Ascending aorta (tissue), 2 donors: ENCODE data around the gene GCAT. TPM values are rescaled to one million over a fixed set of nuclear protein-coding genes. Genes with fewer than 3 reads are reported as not detected.

Experiments
- DNase-seq, 2 donors: peaks; one replicate each; pipeline ENCODE4 v3.0.0-alpha.2; 2019; ENCODE audit warnings: low spot score in 2 of 2
- H3K27ac ChIP-seq, 2 donors: fragments of 200-600 bp; sonication (generic); one replicate each; pipeline ENCODE4 v1.5.1; 2016 to 2017; ENCODE audit warnings: mild to moderate bottlenecking in 1 of 2
- H3K27me3 ChIP-seq: fragments of 200-600 bp; sonication (generic); one replicate; pipeline ENCODE4 v1.5.1; 2017
- H3K36me3 ChIP-seq, 2 donors: fragments of 200-600 bp; sonication (generic); one replicate each; pipeline ENCODE4 v1.5.1; 2016
- H3K4me1 ChIP-seq, 2 donors: fragments of 200-600 bp; sonication (generic); one replicate each; pipeline ENCODE4 v1.5.1; 2016 to 2017; ENCODE audit warnings: mild to moderate bottlenecking in 1 of 2
- H3K4me3 ChIP-seq, 2 donors: fragments of 200-600 bp; sonication (generic); one replicate each; pipeline ENCODE4 v1.5.1; 2016 to 2017; ENCODE audit warnings: mild to moderate bottlenecking in 1 of 2
- H3K9me3 ChIP-seq, 2 donors: fragments of 200-600 bp; sonication (generic); one replicate each; pipeline ENCODE4 v1.5.1; 2016
- CTCF ChIP-seq, 3 experiments: fragments of 200-600 bp in 2 of 3; fragments of 450-650 bp in 1 of 3; sonication (generic) in 2 of 3; IDR thresholded peaks; one replicate each; pipeline ENCODE4 v1.5.1; 2016 to 2019; ENCODE audit warnings: antibody characterized with exemption in 3 of 3, mild to moderate bottlenecking in 1 of 3, moderate library complexity in 1 of 3
- intact Hi-C: fragments of 100-400 bp; cut with DNase I; formaldehyde crosslinking; loops from one replicate; pipeline ENCODE4 v1.15.1; 2023
- total RNA-seq: library from RNA; depleted of rRNA; stranded (reverse); fragments of >200 nt; gene quantifications from one replicate; pipeline ENCODE4 v1.1.0, GENCODE V29; 2016

The GCAT gene
- total RNA-seq, result 4.5 TPM

- H3K27ac ChIP-seq, result peak within 1 kb of the TSS; percentile 83 to 89
- intact Hi-C loops, result loop anchor here (1.0 to 2.0 kb wide), 3 partner anchors 37 to 947 kb away; partner anchors contain the start of genes ANKRD54, LGALS1 and SUN2
- peak within 1 kb of the TSS; percentile 67 to 72 for H3K4me3 ChIP-seq
- TF ChIP-seq CTCF (IDR thresholded peaks at IDR 0.05), result no peak
- peak; percentile 80 to 98 for DNase-seq
- no peaks in the 10 kb centered on the region for H3K9me3 ChIP-seq
- H3K27me3 ChIP-seq, result no peaks in the 10 kb centered on the region
- H3K36me3 ChIP-seq, result no peaks in the 10 kb centered on the region
- peaks cover 6 to 17% of the 10 kb centered on the region in 2 donors for H3K4me1 ChIP-seq
Observed at GRCh38 chr22:37807410-37808293, at the start of gene GCAT. GCAT (plus strand) TSS chr22:37807934; CDS start chr22:37807968, 34 bp downstream.

- Histone ChIP-seq H3K4me3 (no peak overlapping the region), H3K4me1 (peaks cover 0 to 2% of the 10 kb centered on the region in 2 donors), H3K27me3 (no peaks in the 10 kb centered on the region), H3K27ac (no peak overlapping the region), H3K36me3 (peaks cover 53 to 78% of the 10 kb centered on the region in 2 donors), H3K9me3 (no peaks in the 10 kb centered on the region)
- DNase-seq, result no peak
- intact Hi-C loops, result no loop called here
- TF ChIP-seq CTCF (IDR thresholded peaks at IDR 0.05), result no peak
Observed at GRCh38 chr22:37758694-37759093, 49.0 kb upstream of the GCAT start.

- TF ChIP-seq CTCF (IDR thresholded peaks at IDR 0.05), result no peak
- H3K36me3 ChIP-seq, result peaks cover 53 to 81% of the 10 kb centered on the region in 2 donors
- no peak for DNase-seq
- intact Hi-C loops, result no loop called here
- no peak overlapping the region for H3K27ac ChIP-seq
- H3K27me3 ChIP-seq, result no peaks in the 10 kb centered on the region
- no peaks in the 10 kb centered on the region for H3K9me3 ChIP-seq
- H3K4me1 ChIP-seq, result peaks cover 0 to under 1% of the 10 kb centered on the region in 2 donors
- no peak overlapping the region for H3K4me3 ChIP-seq
Observed at GRCh38 chr22:37759281-37759680, 48.5 kb upstream of the GCAT start.

GRCh38 chr22:37760152-37760551 lies 47.6 kb upstream of the GCAT start:
- Histone ChIP-seq H3K36me3 (peaks cover 46 to 75% of the 10 kb centered on the region in 2 donors), H3K27me3 (no peaks in the 10 kb centered on the region), H3K9me3 (no peaks in the 10 kb centered on the region), H3K27ac (no peak overlapping the region), H3K4me1 (peaks cover 0 to 5% of the 10 kb centered on the region in 2 donors), H3K4me3 (no peak overlapping the region)
- TF ChIP-seq CTCF (IDR thresholded peaks at IDR 0.05), result no peak
- DNase-seq, result no peak
- intact Hi-C loops, result no loop called here

GRCh38 chr22:37762389-37762836 lies 45.3 kb upstream of the GCAT start:
- H3K4me3 ChIP-seq, result no peak overlapping the region
- H3K27ac ChIP-seq, result no peak overlapping the region
- no peak for DNase-seq
- H3K36me3 ChIP-seq, result peaks cover 39 to 70% of the 10 kb centered on the region in 2 donors
- H3K9me3 ChIP-seq, result no peaks in the 10 kb centered on the region
- no peaks in the 10 kb centered on the region for H3K27me3 ChIP-seq
- intact Hi-C loops, result no loop called here
- H3K4me1 ChIP-seq, result peaks cover 0 to 5% of the 10 kb centered on the region in 2 donors
- TF ChIP-seq CTCF (IDR thresholded peaks at IDR 0.05), result no peak
